C4-2B (cell line): Measurements from ENCODE around the gene ST6GALNAC3.

Experiments
- H3K27ac ChIP-seq: fragments of 450-650 bp; 2 replicates; pipeline ENCODE4 v1.5.1; 2017
- ZFX ChIP-seq: fragments of 450-650 bp; IDR thresholded peaks from 2 replicates; pipeline ENCODE4 v1.6.1; 2017
- TF ChIP-seq, protein P1 (sequence below): fragments of 450-650 bp; conservative IDR thresholded peaks from 2 replicates; pipeline ENCODE4 v1.5.1; 2017; ENCODE audit warnings: mild to moderate bottlenecking

Gene ST6GALNAC3

GRCh38 chr1:76179219-76179698, 104.7 kb downstream of the ST6GALNAC3 start:
- H3K27ac ChIP-seq: no peak overlapping the region
- TF ChIP-seq, protein P1, sequence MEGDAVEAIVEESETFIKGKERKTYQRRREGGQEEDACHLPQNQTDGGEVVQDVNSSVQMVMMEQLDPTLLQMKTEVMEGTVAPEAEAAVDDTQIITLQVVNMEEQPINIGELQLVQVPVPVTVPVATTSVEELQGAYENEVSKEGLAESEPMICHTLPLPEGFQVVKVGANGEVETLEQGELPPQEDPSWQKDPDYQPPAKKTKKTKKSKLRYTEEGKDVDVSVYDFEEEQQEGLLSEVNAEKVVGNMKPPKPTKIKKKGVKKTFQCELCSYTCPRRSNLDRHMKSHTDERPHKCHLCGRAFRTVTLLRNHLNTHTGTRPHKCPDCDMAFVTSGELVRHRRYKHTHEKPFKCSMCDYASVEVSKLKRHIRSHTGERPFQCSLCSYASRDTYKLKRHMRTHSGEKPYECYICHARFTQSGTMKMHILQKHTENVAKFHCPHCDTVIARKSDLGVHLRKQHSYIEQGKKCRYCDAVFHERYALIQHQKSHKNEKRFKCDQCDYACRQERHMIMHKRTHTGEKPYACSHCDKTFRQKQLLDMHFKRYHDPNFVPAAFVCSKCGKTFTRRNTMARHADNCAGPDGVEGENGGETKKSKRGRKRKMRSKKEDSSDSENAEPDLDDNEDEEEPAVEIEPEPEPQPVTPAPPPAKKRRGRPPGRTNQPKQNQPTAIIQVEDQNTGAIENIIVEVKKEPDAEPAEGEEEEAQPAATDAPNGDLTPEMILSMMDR: no peak
- no peak for TF ChIP-seq ZFX

GRCh38 chr1:76185207-76185606, 110.7 kb downstream of the ST6GALNAC3 start:
- no peak overlapping the region for H3K27ac ChIP-seq
- TF ChIP-seq, protein P1: no peak
- no peak for TF ChIP-seq ZFX

DNA sequence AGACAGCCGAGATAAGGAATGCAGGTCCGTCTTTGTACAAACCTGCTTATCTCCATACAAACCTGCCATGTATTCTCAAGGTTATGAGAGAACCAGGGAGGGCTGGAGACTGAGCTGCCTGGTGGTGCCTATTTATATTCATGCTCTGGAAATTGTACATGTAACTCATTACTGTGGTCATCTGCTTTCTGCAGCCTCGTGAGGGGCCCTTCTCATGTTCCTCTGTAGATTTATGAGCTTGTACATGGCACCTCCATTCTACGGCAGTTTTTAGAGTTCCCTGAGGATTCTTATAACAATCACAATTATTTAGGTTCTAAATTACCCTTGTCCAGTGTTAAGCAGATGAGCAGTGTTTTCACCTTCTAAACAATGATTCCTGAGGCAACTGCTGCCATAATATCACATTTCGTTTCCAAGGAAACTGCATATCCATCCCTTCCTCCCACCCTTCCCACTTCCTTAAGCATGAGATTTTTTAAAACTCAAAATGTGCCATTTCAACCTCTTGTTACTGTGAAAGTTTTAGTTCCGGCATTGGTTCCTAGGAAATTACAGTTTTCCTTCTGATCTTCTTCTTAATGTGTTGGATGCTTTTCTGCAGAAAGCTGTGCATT, 112.1 kb downstream of the ST6GALNAC3 start:
- no peak overlapping the region for H3K27ac ChIP-seq
- no peak for TF ChIP-seq ZFX
- TF ChIP-seq, protein P1: no peak

GRCh38 chr1:76187436-76187835, 112.9 kb downstream of the ST6GALNAC3 start:
- TF ChIP-seq ZFX: no peak
- TF ChIP-seq, protein P1: no peak
- H3K27ac ChIP-seq: no peak overlapping the region

- no peak overlapping the region for H3K27ac ChIP-seq
- TF ChIP-seq, protein P1: no peak
- no peak for TF ChIP-seq ZFX
Observed at GRCh38 chr1:76189310-76189709, 114.8 kb downstream of the ST6GALNAC3 start.

- H3K27ac ChIP-seq: no peak overlapping the region
- TF ChIP-seq ZFX: no peak
- TF ChIP-seq, protein P1: no peak
Observed at GRCh38 chr1:76190749-76191424, 116.3 kb downstream of the ST6GALNAC3 start.

DNA sequence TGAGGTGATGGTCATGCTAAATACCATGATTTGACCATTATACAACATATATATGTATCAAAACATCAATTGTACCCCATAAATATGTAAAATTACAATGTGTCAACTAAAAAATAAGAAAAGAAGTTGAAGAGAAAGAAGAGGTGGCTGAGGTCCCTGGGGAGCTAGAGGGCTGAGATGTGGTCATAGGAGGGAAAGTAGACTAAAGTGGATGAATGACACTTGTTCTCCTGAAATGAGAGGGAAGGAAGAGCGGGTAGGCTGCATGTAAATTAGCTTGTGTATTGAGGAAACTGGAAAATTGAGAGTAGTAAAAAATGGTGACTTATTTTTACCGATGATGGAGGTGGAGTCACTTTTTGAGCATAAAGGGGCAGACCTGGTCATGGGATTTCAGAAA, 117.0 kb downstream of the ST6GALNAC3 start:
- TF ChIP-seq, protein P1: no peak
- TF ChIP-seq ZFX: no peak
- no peak overlapping the region for H3K27ac ChIP-seq
